Vagina (tissue), 2 donors: Measurements from ENCODE around the gene FBXO4.

Experiments used
- CTCF ChIP-seq, 3 experiments: fragments of 450-650 bp in 2 of 3; fragments of 200-600 bp in 1 of 3; sonication (generic) in 1 of 3; IDR thresholded peaks; one replicate each; pipeline ENCODE4 v1.5.1; 2017 to 2019; ENCODE audit warnings: antibody characterized with exemption in 3 of 3, mild to moderate bottlenecking in 2 of 3, moderate library complexity in 2 of 3
- POLR2A ChIP-seq, 2 donors: fragments of 450-650 bp; IDR thresholded peaks; one replicate each; pipeline ENCODE4 v1.6.1; 2017; ENCODE audit warnings: antibody characterized with exemption in 2 of 2, mild to moderate bottlenecking in 2 of 2, moderate library complexity in 2 of 2

- TF ChIP-seq CTCF (IDR thresholded peaks at IDR 0.05) (no peak), POLR2A (IDR thresholded peaks at IDR 0.05) (no peak)
Observed at GRCh38 chr5:41962491-41962890, 37.4 kb downstream of the FBXO4 start.
